Activated T-helper 1 cell treated with anti-CD3 and anti-CD28 coated beads, Interleukin-12 subunit alpha, Interleukin-12 subunit beta, Interleukin-2, Interleukin-4 antibody, amounts not matched to agents 30 ng/mL and 10 ng/mL and 1 ng/mL, durations not matched to agents 14 hours and 24 hours and 36 hours (primary cell): Measurements from ENCODE around the gene PIN4. TPM values are rescaled to one million over a fixed set of nuclear protein-coding genes. Genes with fewer than 3 reads are reported as not detected.

Experiments
- total RNA-seq: library from RNA; stranded (reverse); gene quantifications from 2 replicates; pipeline ENCODE4 v1.2.3, GENCODE V29; 2022

PIN4 gene
- total RNA-seq, 1 donor from 2014 or later, result 10.2 TPM

Other genes starting within 250 kb of the PIN4 start
- gene RTL5, start 49.8 kb upstream of the PIN4 start, total RNA-seq, result 0.26 and 0.29 TPM in 2 replicates
- 7.4 and 7.5 TPM in 2 replicates for gene ERCC6L, start 57.3 kb downstream of the PIN4 start, total RNA-seq
- gene RPS4X, start 95.5 kb downstream of the PIN4 start, total RNA-seq, result 982 and 989 TPM in 2 replicates
- 0.78 TPM in 1 of 2 replicates, not detected in the other for gene CITED1, start 124.2 kb downstream of the PIN4 start, total RNA-seq